Measurements from ENCODE around the gene ARMCX2.

Gene ARMCX2

DNA sequence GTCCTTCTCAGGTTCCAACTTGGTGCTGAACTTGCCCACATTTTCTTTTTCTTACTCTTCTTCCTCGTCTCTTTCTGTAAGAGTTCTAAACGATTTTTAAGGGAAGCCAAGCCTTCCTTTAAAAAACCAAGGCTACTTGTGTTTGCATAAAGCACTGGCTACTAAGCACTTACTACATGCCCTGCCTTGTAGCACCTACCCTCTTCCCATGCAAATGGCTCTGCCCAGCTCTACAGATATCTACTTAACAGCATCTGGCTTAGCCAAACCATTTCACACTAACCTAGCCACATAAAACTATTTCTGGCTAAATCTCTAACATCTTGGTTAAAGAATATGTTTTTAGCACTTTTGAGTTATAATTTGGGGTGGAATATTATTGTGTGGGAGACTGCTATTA lies 26.9 kb upstream of the ARMCX2 start:
- TF ChIP-seq FOXP2 (optimal IDR thresholded peaks at IDR 0.05; ENCODE audit: borderline replicate concordance, extremely low read depth, extremely low read length, insufficient read depth) = no peak
- TF ChIP-seq, protein P1, sequence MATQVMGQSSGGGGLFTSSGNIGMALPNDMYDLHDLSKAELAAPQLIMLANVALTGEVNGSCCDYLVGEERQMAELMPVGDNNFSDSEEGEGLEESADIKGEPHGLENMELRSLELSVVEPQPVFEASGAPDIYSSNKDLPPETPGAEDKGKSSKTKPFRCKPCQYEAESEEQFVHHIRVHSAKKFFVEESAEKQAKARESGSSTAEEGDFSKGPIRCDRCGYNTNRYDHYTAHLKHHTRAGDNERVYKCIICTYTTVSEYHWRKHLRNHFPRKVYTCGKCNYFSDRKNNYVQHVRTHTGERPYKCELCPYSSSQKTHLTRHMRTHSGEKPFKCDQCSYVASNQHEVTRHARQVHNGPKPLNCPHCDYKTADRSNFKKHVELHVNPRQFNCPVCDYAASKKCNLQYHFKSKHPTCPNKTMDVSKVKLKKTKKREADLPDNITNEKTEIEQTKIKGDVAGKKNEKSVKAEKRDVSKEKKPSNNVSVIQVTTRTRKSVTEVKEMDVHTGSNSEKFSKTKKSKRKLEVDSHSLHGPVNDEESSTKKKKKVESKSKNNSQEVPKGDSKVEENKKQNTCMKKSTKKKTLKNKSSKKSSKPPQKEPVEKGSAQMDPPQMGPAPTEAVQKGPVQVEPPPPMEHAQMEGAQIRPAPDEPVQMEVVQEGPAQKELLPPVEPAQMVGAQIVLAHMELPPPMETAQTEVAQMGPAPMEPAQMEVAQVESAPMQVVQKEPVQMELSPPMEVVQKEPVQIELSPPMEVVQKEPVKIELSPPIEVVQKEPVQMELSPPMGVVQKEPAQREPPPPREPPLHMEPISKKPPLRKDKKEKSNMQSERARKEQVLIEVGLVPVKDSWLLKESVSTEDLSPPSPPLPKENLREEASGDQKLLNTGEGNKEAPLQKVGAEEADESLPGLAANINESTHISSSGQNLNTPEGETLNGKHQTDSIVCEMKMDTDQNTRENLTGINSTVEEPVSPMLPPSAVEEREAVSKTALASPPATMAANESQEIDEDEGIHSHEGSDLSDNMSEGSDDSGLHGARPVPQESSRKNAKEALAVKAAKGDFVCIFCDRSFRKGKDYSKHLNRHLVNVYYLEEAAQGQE (IDR thresholded peaks at IDR 0.05; ENCODE audit: insufficient read depth in 1 of 2, low read depth in 2 of 2, low read length in 2 of 2) = no peak
- no peak for TF ChIP-seq POLR2AphosphoS5 (IDR thresholded peaks at IDR 0.05; ENCODE audit: low read depth, low read length)
- TF ChIP-seq TAF1 (IDR thresholded peaks at IDR 0.05; ENCODE audit: borderline replicate concordance, insufficient read depth, low read length) = no peak
- no peak for TF ChIP-seq SIN3A (IDR thresholded peaks at IDR 0.05; ENCODE audit: borderline replicate concordance, insufficient read depth, low read length)

DNA sequence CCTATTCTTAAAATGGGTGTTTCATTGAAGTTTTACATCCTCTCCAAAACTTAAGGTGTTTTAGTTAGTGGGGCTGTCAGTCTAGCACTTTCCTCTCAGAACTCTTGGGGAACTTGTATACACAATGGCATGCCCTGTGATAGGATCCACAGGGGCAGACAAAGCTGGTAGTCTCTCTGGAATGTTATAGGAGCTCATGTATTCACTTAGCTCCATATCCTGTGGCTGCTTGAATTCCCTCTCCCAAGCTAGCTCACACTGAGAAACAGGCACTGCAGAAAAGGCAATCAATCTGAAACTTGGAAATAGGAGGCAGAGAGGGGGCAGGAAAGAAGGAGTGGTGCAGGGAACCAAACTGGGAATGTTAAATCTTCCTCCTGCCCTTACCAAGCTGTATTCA lies 26.3 kb upstream of the ARMCX2 start:
- TF ChIP-seq, protein P1 (IDR thresholded peaks at IDR 0.05; ENCODE audit: insufficient read depth in 1 of 2, low read depth in 2 of 2, low read length in 2 of 2) = no peak
- no peak for TF ChIP-seq FOXP2 (optimal IDR thresholded peaks at IDR 0.05; ENCODE audit: borderline replicate concordance, extremely low read depth, extremely low read length, insufficient read depth)
- TF ChIP-seq TAF1 (IDR thresholded peaks at IDR 0.05; ENCODE audit: borderline replicate concordance, insufficient read depth, low read length) = no peak
- no peak for TF ChIP-seq POLR2AphosphoS5 (IDR thresholded peaks at IDR 0.05; ENCODE audit: low read depth, low read length)
- no peak for TF ChIP-seq SIN3A (IDR thresholded peaks at IDR 0.05; ENCODE audit: borderline replicate concordance, insufficient read depth, low read length)

DNA sequence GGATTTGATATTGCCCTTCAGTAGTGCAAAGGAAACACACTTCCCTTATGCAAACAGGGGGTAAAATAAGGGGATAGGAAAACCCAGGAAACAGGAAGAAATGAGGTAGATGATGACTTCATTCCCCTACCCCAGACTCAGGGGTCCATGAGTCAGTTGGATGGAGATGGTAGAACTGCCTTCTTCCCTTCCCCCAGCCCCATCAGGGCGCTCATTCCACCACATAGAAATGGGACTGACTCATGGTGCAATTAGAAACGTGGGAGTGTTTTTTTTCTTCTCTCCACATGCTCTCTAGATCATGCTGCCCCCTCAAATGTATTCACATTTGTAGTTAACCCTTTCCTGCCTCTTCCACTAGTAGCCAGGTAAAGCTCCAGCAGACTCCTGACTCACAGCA lies 23.1 kb upstream of the ARMCX2 start:
- TF ChIP-seq FOXP2 (optimal IDR thresholded peaks at IDR 0.05; ENCODE audit: borderline replicate concordance, extremely low read depth, extremely low read length, insufficient read depth) (no peak), TAF1 (IDR thresholded peaks at IDR 0.05; ENCODE audit: borderline replicate concordance, insufficient read depth, low read length) (no peak), POLR2AphosphoS5 (IDR thresholded peaks at IDR 0.05; ENCODE audit: low read depth, low read length) (no peak), SIN3A (IDR thresholded peaks at IDR 0.05; ENCODE audit: borderline replicate concordance, insufficient read depth, low read length) (no peak)
- TF ChIP-seq, protein P1 (IDR thresholded peaks at IDR 0.05; ENCODE audit: insufficient read depth in 1 of 2, low read depth in 2 of 2, low read length in 2 of 2) = no peak

DNA sequence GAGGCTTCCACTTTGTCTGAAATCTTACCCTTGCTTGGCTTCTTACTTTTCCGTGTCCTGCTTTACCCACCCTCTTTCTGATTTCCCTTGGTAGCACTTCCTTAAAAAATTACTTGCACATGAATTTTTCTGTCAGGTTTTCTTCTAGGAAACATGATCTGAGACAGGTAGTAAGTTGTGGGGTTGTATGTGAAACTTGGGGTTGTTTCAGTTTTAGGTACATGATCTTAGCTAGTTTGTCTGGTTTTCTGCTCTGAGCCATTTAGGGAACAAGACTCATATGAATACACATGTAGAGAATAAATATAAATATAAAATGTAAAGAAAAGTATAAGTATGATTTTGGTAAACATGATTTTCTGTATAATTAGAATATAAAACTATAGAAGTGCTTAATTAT lies 17.4 kb upstream of the ARMCX2 start:
- TF ChIP-seq, protein P1 (IDR thresholded peaks at IDR 0.05; ENCODE audit: insufficient read depth in 1 of 2, low read depth in 2 of 2, low read length in 2 of 2) = no peak
- TF ChIP-seq POLR2AphosphoS5 (IDR thresholded peaks at IDR 0.05; ENCODE audit: low read depth, low read length) = no peak
- TF ChIP-seq SIN3A (IDR thresholded peaks at IDR 0.05; ENCODE audit: borderline replicate concordance, insufficient read depth, low read length) = no peak

DNA sequence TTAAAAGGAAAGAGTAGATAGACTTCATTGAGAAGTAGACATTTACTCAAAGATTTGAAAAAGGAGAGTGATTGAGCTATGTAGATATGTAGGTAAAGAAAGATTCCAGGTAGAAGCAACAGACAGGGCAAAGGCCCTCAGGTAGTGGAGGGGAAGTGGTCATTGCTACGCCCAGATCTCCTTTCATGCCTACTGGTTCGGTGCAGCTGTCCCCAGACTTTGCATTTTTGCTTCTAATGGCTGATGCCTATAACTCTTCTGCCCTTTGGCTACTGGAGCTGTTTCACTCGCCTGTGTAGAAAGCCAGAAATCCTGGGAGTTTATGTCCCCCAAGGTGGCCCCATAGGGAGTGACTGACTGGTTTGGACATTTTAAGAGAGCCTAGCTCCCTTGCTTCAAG lies 16.9 kb upstream of the ARMCX2 start:
- TF ChIP-seq, protein P1 (IDR thresholded peaks at IDR 0.05; ENCODE audit: insufficient read depth in 1 of 2, low read depth in 2 of 2, low read length in 2 of 2) = no peak
- no peak for TF ChIP-seq POLR2AphosphoS5 (IDR thresholded peaks at IDR 0.05; ENCODE audit: low read depth, low read length)
- TF ChIP-seq TAF1 (IDR thresholded peaks at IDR 0.05; ENCODE audit: borderline replicate concordance, insufficient read depth, low read length) = no peak
- no peak for TF ChIP-seq SIN3A (IDR thresholded peaks at IDR 0.05; ENCODE audit: borderline replicate concordance, insufficient read depth, low read length)
- no peak for TF ChIP-seq FOXP2 (optimal IDR thresholded peaks at IDR 0.05; ENCODE audit: borderline replicate concordance, extremely low read depth, extremely low read length, insufficient read depth)
